T-helper 1 cell treated with Interleukin-12 subunit alpha and Interleukin-12 subunit beta and Interleukin-4 antibody, amounts not matched to agents 30 ng/mL and 1 ng/mL, for 36 hours (primary cell): Measurements from ENCODE around the gene CSF2RB. TPM values are rescaled to one million over a fixed set of nuclear protein-coding genes. Genes with fewer than 3 reads are reported as not detected.

ENCODE experiments used
- intact Hi-C: fragments of 100-400 bp; cut with micrococcal nuclease; formaldehyde crosslinking; loops from one replicate; pipeline ENCODE4 v1.15.1; 2024
- total RNA-seq: library from RNA; stranded (reverse); gene quantifications from 2 replicates; pipeline ENCODE4 v1.2.3, GENCODE V29; 2022

Gene CSF2RB
- total RNA-seq, 1 donor from 2014 or later: 37.5 TPM

GRCh38 chr22:36886016-36886415 lies 27.4 kb upstream of the CSF2RB start:
- intact Hi-C loops: loop anchor here (2.0 kb wide), 1 partner anchor 15 kb away; no protein-coding TSS in a partner anchor

- intact Hi-C loops: loop anchor here (2.0 kb wide), 1 partner anchor 14 kb away; no protein-coding TSS in a partner anchor
Measured at GRCh38 chr22:36887162-36887561, 26.3 kb upstream of the CSF2RB start.

GRCh38 chr22:36891646-36892045 lies 21.8 kb upstream of the CSF2RB start:
- intact Hi-C loops: no loop called here

GRCh38 chr22:36892292-36892691 lies 21.1 kb upstream of the CSF2RB start:
- intact Hi-C loops: no loop called here

GRCh38 chr22:36893262-36893661 lies 20.2 kb upstream of the CSF2RB start:
- intact Hi-C loops: no loop called here

GRCh38 chr22:36894266-36894665 lies 19.2 kb upstream of the CSF2RB start:
- intact Hi-C loops: no loop called here

- intact Hi-C loops: no loop called here
Measured at GRCh38 chr22:36897611-36898010, 15.8 kb upstream of the CSF2RB start.

GRCh38 chr22:36898690-36899089 lies 14.7 kb upstream of the CSF2RB start:
- intact Hi-C loops: no loop called here

- intact Hi-C loops: no loop called here
Measured at GRCh38 chr22:36899498-36899897, 13.9 kb upstream of the CSF2RB start.

- intact Hi-C loops: loop anchor here (2.0 to 5.0 kb wide), 3 partner anchors 13 to 222 kb away; partner anchors contain the start of gene NCF4
Measured at GRCh38 chr22:36900225-36900624, 13.2 kb upstream of the CSF2RB start.

- intact Hi-C loops: loop anchor here (2.0 to 5.0 kb wide), 3 partner anchors 14 to 221 kb away; partner anchors contain the start of gene NCF4
Measured at GRCh38 chr22:36900880-36901279, 12.5 kb upstream of the CSF2RB start.

GRCh38 chr22:36901411-36902142 lies 11.9 kb upstream of the CSF2RB start:
- intact Hi-C loops: loop anchor here (2.0 to 5.0 kb wide), 3 partner anchors 15 to 221 kb away; partner anchors contain the start of gene NCF4

- intact Hi-C loops: loop anchor here (5.0 kb wide), 2 partner anchors 40 to 220 kb away; partner anchors contain the start of gene NCF4
Measured at GRCh38 chr22:36902143-36902926, 11.1 kb upstream of the CSF2RB start.

GRCh38 chr22:36904260-36904880 lies 9.1 kb upstream of the CSF2RB start:
- intact Hi-C loops: loop anchor here (5.0 kb wide), 2 partner anchors 42 to 218 kb away; partner anchors contain the start of gene NCF4

GRCh38 chr22:36907253-36908195 lies 5.9 kb upstream of the CSF2RB start:
- intact Hi-C loops: no loop called here

GRCh38 chr22:36910461-36910860 lies 3.0 kb upstream of the CSF2RB start:
- intact Hi-C loops: no loop called here

- intact Hi-C loops: no loop called here
Measured at GRCh38 chr22:36911887-36912661, 1.4 kb upstream of the CSF2RB start.

- intact Hi-C loops: no loop called here
Measured at GRCh38 chr22:36912694-36913426, 568 bp upstream of the CSF2RB start.

- intact Hi-C loops: loop anchor here (2.0 kb wide), 1 partner anchor 42 kb away; no protein-coding TSS in a partner anchor
Measured at GRCh38 chr22:36914390-36914752, 943 bp downstream of the CSF2RB start.
